ENCODE data around the gene POMGNT1.

DNA sequence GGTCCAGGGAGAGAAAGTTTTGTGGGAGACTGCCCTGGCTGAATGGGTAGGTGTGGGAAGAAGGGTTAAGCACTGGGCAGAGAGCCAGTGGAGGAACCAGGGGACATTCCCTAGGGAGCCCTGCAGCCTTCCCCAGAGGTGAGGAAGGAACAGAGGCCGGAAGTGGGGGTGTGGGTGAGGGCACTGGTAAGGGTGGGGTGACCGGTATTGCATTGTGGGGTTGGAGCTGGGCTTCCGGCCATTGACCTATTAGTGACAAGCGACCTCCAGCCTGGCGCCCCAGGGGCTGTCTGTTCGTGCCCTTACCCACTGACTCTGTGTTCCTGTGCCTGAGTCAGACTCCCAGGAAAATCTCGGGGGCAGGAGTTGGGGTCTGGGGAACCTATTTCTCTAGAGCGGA is 26.9 kb downstream of the POMGNT1 start:
- TF ChIP-seq POLR2A (IDR thresholded peaks at IDR 0.05; ENCODE audit: low read length) (no peak), EHMT2 (IDR thresholded peaks at IDR 0.05; ENCODE audit: low read depth) (no peak), KDM1A (IDR thresholded peaks at IDR 0.05; ENCODE audit: low read depth) (no peak), NR3C1 (IDR thresholded peaks at IDR 0.05) (no peak), EP300 (IDR thresholded peaks at IDR 0.05) (no peak), JUNB (IDR thresholded peaks at IDR 0.05) (no peak)
- TF ChIP-seq, protein P1, sequence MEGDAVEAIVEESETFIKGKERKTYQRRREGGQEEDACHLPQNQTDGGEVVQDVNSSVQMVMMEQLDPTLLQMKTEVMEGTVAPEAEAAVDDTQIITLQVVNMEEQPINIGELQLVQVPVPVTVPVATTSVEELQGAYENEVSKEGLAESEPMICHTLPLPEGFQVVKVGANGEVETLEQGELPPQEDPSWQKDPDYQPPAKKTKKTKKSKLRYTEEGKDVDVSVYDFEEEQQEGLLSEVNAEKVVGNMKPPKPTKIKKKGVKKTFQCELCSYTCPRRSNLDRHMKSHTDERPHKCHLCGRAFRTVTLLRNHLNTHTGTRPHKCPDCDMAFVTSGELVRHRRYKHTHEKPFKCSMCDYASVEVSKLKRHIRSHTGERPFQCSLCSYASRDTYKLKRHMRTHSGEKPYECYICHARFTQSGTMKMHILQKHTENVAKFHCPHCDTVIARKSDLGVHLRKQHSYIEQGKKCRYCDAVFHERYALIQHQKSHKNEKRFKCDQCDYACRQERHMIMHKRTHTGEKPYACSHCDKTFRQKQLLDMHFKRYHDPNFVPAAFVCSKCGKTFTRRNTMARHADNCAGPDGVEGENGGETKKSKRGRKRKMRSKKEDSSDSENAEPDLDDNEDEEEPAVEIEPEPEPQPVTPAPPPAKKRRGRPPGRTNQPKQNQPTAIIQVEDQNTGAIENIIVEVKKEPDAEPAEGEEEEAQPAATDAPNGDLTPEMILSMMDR (IDR thresholded peaks at IDR 0.05): no peak
- TF ChIP-seq, protein P2, sequence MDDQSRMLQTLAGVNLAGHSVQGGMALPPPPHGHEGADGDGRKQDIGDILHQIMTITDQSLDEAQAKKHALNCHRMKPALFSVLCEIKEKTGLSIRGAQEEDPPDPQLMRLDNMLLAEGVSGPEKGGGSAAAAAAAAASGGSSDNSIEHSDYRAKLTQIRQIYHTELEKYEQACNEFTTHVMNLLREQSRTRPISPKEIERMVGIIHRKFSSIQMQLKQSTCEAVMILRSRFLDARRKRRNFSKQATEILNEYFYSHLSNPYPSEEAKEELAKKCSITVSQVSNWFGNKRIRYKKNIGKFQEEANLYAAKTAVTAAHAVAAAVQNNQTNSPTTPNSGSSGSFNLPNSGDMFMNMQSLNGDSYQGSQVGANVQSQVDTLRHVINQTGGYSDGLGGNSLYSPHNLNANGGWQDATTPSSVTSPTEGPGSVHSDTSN (IDR thresholded peaks at IDR 0.05): no peak
- TF ChIP-seq, protein P3, sequence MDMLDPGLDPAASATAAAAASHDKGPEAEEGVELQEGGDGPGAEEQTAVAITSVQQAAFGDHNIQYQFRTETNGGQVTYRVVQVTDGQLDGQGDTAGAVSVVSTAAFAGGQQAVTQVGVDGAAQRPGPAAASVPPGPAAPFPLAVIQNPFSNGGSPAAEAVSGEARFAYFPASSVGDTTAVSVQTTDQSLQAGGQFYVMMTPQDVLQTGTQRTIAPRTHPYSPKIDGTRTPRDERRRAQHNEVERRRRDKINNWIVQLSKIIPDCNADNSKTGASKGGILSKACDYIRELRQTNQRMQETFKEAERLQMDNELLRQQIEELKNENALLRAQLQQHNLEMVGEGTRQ (IDR thresholded peaks at IDR 0.05): no peak
